ENCODE results near the gene ARFRP1.
"Not testable (repeated sequence)": the region's sequence is repeated elsewhere in the genome, so short reads cannot be mapped to it uniquely, and the experiment has no call there.

The ARFRP1 gene

GRCh38 chr20:63734946-63735858 lies 27.4 kb upstream of the ARFRP1 start:
- intact Hi-C loops (cut with DNase I), result no loop called here
- DNase-seq, result peak in 20 of 42 donors; percentile 14 to 76 (median 62)

GRCh38 chr20:63734111-63734945 lies 26.6 kb upstream of the ARFRP1 start:
- intact Hi-C loops (cut with DNase I), result no loop called here
- DNase-seq, result no peak

GRCh38 chr20:63733579-63734081 lies 25.9 kb upstream of the ARFRP1 start:
- intact Hi-C loops (cut with DNase I), result no loop called here
- no peak for DNase-seq

- intact Hi-C loops (cut with DNase I), result no loop called here
- DNase-seq, result no peak
Observed at GRCh38 chr20:63733117-63733516, 25.3 kb upstream of the ARFRP1 start.

- no peak for DNase-seq
- intact Hi-C loops (cut with DNase I), result no loop called here
Observed at GRCh38 chr20:63732118-63733095, 24.6 kb upstream of the ARFRP1 start.

GRCh38 chr20:63731410-63731809 lies 23.6 kb upstream of the ARFRP1 start:
- no peak for DNase-seq
- intact Hi-C loops (cut with DNase I), result no loop called here

- DNase-seq, result peak in 24 of 42 donors; percentile 32 to 82 (median 59)
- intact Hi-C loops (cut with DNase I), result not testable (repeated sequence)
Observed at GRCh38 chr20:63730189-63730733, 22.5 kb upstream of the ARFRP1 start.

- intact Hi-C loops (cut with DNase I); DNase-seq: not testable (repeated sequence)
Observed at GRCh38 chr20:63722967-63723622, 15.3 kb upstream of the ARFRP1 start.

GRCh38 chr20:63718996-63719395 lies 11.2 kb upstream of the ARFRP1 start:
- DNase-seq, result no peak
- intact Hi-C loops (cut with DNase I), result no loop called here

GRCh38 chr20:63714858-63715257 lies 7.1 kb upstream of the ARFRP1 start:
- no peak for DNase-seq
- intact Hi-C loops (cut with DNase I), result no loop called here

GRCh38 chr20:63712191-63712590 lies 4.4 kb upstream of the ARFRP1 start:
- no peak for DNase-seq
- intact Hi-C loops (cut with DNase I), result no loop called here

- DNase-seq, result no peak
- intact Hi-C loops (cut with DNase I), result no loop called here
Observed at GRCh38 chr20:63711085-63711645, 3.4 kb upstream of the ARFRP1 start.

GRCh38 chr20:63709149-63709527 lies 1.4 kb upstream of the ARFRP1 start:
- DNase-seq, result no peak
- intact Hi-C loops (cut with DNase I), result loop anchor here (5.0 kb wide), 1 partner anchor 52 kb away; the partner anchor contains the start of gene RTEL1

GRCh38 chr20:63708301-63709148 lies 749 bp upstream of the ARFRP1 start:
- DNase-seq, result peak in 1 of 42 donors; percentile 17
- intact Hi-C loops (cut with DNase I), result loop anchor here (5.0 kb wide), 1 partner anchor 51 kb away; the partner anchor contains the start of gene RTEL1

GRCh38 chr20:63706852-63707557 lies 771 bp downstream of the ARFRP1 start:
- DNase-seq, result peak in 41 of 42 donors; percentile 43 to 87 (median 70)
- intact Hi-C loops (cut with DNase I), result loop anchor here (5.0 kb wide), 1 partner anchor 50 kb away; the partner anchor contains the start of gene RTEL1

Measured in head of caudate nucleus (tissue), 42 donors.